ENCODE results near the gene HLA-DRB1. TPM values are rescaled to one million over a fixed set of nuclear protein-coding genes. Genes with fewer than 3 reads are reported as not detected.
A peak's percentile ranks its signal among the peaks of the same experiment; 100 is the strongest.
"Not testable (repeated sequence)": the region's sequence is repeated elsewhere in the genome, so short reads cannot be mapped to it uniquely, and the experiment has no call there.

Gene HLA-DRB1
- total RNA-seq, 1 experiment from 2014 or later, result not detected

GRCh38 chr6:32565511-32565910 lies 24.1 kb downstream of the HLA-DRB1 start:
- Histone ChIP-seq H3K9me3 (replicated peaks) (no peaks in the 10 kb centered on the region), H3K4me3 (no peak overlapping the region), H3K4me1 (replicated peaks) (0 out of 2 replicates have a peak, but pooled peaks cover 3% of the 10 kb centered on the region), H3K27ac (no peak overlapping the region), H3K27me3 (replicated peaks) (peaks cover 14% of the 10 kb centered on the region), H3K36me3 (no peaks in the 10 kb centered on the region)
- no peak for DNase-seq (ENCODE audit: low read depth in 1 of 2, low spot score in 2 of 2)

DNA sequence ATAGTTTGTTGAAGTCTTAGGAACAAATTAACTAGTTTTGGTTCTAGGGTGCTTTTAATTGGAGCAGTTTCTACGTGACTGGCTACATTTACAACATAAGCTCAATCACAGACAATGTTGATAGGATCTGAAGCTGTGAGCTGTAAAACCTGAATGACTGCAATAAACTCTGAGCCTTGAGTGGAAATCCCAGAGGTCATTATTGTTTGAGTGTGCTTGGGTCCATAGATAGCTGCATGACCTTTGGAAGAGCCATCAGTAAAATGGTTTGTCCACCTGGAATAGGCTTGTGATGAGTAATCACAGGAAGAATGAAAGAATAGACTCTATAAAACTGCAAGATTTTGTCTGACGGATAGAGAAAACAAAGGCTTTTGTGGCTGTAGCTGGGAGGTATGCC lies 26.7 kb downstream of the HLA-DRB1 start:
- no peaks in the 10 kb centered on the region for H3K9me3 ChIP-seq (replicated peaks)
- H3K36me3 ChIP-seq, result no peaks in the 10 kb centered on the region
- H3K27ac ChIP-seq, result no peak overlapping the region
- H3K4me1 ChIP-seq (replicated peaks), result no peaks in the 10 kb centered on the region
- DNase-seq (ENCODE audit: low read depth in 1 of 2, low spot score in 2 of 2), result no peak
- H3K4me3 ChIP-seq, result no peak overlapping the region
- H3K27me3 ChIP-seq (replicated peaks), result peaks cover 20% of the 10 kb centered on the region

DNA sequence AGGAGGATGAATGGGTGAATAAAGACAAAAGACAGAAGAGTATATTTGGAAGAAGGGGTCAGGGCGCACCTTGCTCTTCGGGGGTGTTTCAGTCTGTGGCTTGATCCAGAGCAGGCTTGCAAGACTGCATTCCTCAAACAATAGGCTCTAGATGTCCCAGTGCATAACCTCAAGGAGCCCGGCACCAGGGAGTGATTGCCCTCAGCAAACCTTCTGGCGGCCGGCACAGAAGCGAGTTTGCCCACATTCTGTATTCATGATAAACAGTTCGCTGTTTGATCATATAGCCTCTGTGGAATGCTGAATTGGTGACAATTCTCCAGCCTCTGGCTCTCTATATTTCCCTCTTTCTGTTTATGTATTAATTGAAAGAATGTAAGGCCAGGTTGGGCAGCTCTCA lies 29.9 kb downstream of the HLA-DRB1 start:
- Histone ChIP-seq H3K4me1 (replicated peaks) (no peaks in the 10 kb centered on the region), H3K4me3 (no peak overlapping the region), H3K9me3 (replicated peaks) (no peaks in the 10 kb centered on the region), H3K36me3 (no peaks in the 10 kb centered on the region), H3K27me3 (replicated peaks) (peaks cover 20% of the 10 kb centered on the region), H3K27ac (no peak overlapping the region)
- no peak for DNase-seq (ENCODE audit: low read depth in 1 of 2, low spot score in 2 of 2)

DNA sequence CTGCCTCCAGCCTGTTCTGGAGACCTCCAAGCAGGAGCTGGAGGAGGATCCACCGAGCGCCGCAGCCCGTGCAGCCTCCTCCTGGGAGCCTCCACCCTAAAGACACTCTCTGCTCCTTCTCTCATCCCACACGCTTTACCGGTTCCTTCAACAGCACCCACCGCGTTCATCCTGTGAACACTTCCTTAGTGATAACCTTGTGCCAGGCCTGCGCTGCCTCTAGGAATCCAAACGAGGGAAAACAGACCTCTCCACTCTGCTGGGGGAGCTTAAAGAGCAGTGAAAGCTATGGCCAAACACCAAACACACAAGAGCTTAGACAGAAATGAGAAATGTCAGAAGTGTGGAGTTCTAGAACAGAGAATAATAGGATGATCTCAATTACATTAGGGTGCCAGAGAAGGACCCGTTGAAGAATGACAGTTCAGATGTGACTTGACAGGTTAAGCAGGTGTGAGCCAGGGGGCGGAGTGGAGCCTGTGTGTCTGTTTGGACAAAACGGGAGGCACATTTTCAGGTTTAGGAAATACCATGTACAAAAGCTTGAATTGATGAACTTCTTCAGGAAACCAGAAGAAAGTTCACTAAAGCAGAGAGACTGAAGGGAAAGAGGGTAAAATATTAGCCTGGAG lies 31.1 kb downstream of the HLA-DRB1 start:
- Histone ChIP-seq H3K27me3 (replicated peaks) (peaks cover 19% of the 10 kb centered on the region), H3K4me3 (no peak overlapping the region), H3K4me1 (replicated peaks) (no peaks in the 10 kb centered on the region), H3K36me3 (no peaks in the 10 kb centered on the region), H3K27ac (no peak overlapping the region), H3K9me3 (replicated peaks) (no peaks in the 10 kb centered on the region)
- no peak for DNase-seq (ENCODE audit: low read depth in 1 of 2, low spot score in 2 of 2)

DNA sequence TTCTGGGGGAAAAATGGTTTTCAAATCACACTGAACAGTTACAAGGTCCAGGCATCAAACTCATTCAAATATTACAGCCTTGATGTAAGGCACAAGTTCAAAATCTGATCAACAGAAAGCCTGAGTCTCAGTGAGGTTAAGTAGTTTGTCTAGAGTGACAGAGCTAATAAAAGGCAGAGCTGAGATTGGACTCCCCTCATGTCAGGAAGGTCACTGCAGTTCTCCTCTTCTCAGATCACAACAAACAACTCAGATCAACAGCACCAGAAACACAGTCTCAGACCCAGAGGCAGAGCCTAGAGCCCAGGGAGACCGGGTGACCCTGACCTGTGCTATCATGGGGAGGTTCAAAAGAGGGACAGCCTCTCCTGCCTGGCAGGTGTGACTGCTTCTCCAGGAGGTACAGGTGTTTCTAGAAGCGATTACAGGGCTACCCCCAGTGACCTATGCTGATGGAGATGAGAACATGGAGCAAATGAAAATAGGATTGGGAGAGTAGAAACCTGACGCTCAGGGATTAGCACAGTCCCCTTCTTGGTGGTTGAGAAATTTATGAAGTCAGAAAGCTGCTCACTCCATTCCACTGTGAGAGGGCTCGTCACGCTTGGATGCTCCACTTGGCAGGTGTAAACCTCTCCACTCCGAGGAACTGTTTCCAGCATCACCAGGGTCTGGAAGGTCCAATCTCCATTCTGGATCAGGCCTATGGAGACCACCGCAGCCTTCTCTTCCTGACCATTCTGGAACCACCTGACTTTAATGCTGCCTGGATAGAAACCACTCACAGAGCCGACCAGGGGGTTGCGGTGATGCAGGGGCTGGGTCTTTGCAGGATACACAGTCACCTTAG lies 35.3 kb downstream of the HLA-DRB1 start:
- no peak overlapping the region for H3K27ac ChIP-seq
- H3K27me3 ChIP-seq (replicated peaks), result peaks cover 7% of the 10 kb centered on the region
- no peak for DNase-seq (ENCODE audit: low read depth in 1 of 2, low spot score in 2 of 2)

DNA sequence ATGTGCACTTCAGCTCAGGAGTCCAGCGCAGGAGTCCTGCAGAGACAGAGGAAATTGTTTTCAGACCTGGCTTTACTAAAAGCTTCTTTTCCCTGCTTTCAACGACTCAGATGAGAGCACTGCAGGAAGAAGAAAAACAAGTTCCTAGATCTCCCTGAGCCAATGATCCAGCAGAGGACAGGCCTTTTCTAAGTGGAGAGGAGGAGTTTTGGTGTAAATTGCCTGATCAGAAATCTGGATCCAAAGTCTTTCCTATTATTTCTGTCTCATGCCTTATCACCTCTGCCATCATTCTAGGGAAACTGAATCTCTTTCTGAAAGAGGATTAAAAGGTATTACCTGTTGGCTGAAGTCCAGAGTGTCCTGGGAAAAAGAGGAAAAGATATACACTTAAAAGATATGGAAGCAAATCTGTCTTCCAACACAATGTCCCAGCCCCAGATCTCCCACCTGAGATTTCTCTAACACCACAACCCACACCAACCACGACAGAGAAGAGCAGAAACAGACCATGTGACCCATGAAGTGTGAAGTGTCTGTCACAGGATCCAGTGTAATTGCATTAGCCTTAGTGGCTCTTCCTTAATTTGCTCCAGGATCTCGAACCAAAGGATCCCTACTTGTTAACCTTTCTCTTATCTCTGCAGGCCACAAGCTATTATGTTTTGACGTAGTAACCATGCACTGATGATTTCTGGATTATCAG lies 36.5 kb downstream of the HLA-DRB1 start:
- no peaks in the 10 kb centered on the region for H3K4me1 ChIP-seq (replicated peaks)
- no peak overlapping the region for H3K27ac ChIP-seq
- H3K27me3 ChIP-seq (replicated peaks), result peaks cover 3% of the 10 kb centered on the region; the same call in 1 of the 2 replicates
- DNase-seq (ENCODE audit: low read depth in 1 of 2, low spot score in 2 of 2), result no peak
- H3K36me3 ChIP-seq, result no peaks in the 10 kb centered on the region
- H3K9me3 ChIP-seq (replicated peaks), result no peaks in the 10 kb centered on the region
- H3K4me3 ChIP-seq, result no peak overlapping the region

More for the DNA sequence above, 35.3 kb downstream of the HLA-DRB1 start:
- H3K4me1 ChIP-seq (replicated peaks), result no peaks in the 10 kb centered on the region
- H3K36me3 ChIP-seq, result no peaks in the 10 kb centered on the region
- H3K4me3 ChIP-seq, result no peak overlapping the region
- no peaks in the 10 kb centered on the region for H3K9me3 ChIP-seq (replicated peaks)

- H3K4me3 ChIP-seq, result no peak overlapping the region
- DNase-seq (ENCODE audit: low read depth in 1 of 2, low spot score in 2 of 2), result no peak
- H3K27me3 ChIP-seq (replicated peaks), result peaks cover 3% of the 10 kb centered on the region; the same call in 1 of the 2 replicates
- no peaks in the 10 kb centered on the region for H3K4me1 ChIP-seq (replicated peaks)
- H3K9me3 ChIP-seq (replicated peaks), result no peaks in the 10 kb centered on the region
- no peaks in the 10 kb centered on the region for H3K36me3 ChIP-seq
- no peak overlapping the region for H3K27ac ChIP-seq
These were observed 38.2 kb downstream of the HLA-DRB1 start for GRCh38 chr6:32551410-32551809.

- no peaks in the 10 kb centered on the region for H3K36me3 ChIP-seq
- H3K4me3 ChIP-seq, result no peak overlapping the region
- no peaks in the 10 kb centered on the region for H3K4me1 ChIP-seq (replicated peaks)
- peaks cover 15% of the 10 kb centered on the region for H3K27me3 ChIP-seq (replicated peaks)
- no peaks in the 10 kb centered on the region for H3K9me3 ChIP-seq (replicated peaks)
- DNase-seq (ENCODE audit: low read depth in 1 of 2, low spot score in 2 of 2), result no peak
- H3K27ac ChIP-seq, result no peak overlapping the region
These were observed 49.8 kb downstream of the HLA-DRB1 start for GRCh38 chr6:32539839-32540238.

DNA sequence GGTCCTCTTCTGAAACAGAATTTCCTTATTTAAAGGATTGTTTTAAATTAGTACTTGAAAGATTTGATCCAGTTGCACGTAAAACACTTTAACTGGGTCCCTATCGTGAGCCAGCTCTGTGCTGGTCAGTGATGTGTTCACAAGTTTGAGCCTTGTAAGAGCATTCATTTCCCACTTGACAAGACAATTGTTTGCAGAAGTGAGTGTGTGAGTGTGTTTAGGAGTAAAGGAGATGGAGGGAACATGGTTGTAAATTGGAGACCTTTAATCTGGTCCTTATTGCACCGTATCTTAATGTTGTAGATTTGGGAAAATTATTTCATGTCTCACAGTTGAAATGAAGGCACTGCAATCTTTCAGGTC lies 59.2 kb downstream of the HLA-DRB1 start:
- not testable (repeated sequence) for H3K27me3 ChIP-seq (replicated peaks); H3K36me3 ChIP-seq; H3K4me3 ChIP-seq; H3K4me1 ChIP-seq (replicated peaks); H3K27ac ChIP-seq; DNase-seq (ENCODE audit: low read depth in 1 of 2, low spot score in 2 of 2); H3K9me3 ChIP-seq (replicated peaks)

- Histone ChIP-seq H3K27ac (no peak within 1 kb of the TSS), H3K4me1 (replicated peaks) (no peaks in the 10 kb centered on the region), H3K27me3 (replicated peaks) (peaks cover 6% of the 10 kb centered on the region; the same call in 1 of the 2 replicates), H3K36me3 (no peaks in the 10 kb centered on the region), H3K9me3 (replicated peaks) (no peaks in the 10 kb centered on the region), H3K4me3 (no peak within 1 kb of the TSS)
- peak in 1 of 2 experiments; percentile 9 for DNase-seq (ENCODE audit: low read depth in 1 of 2, low spot score in 2 of 2)
These were observed 59.8 kb downstream of the HLA-DRB1 start, which contains the start of gene HLA-DRB5 for GRCh38 chr6:32529697-32530430. Gene HLA-DRB5 (minus strand): TSS chr6:32530287. CDS start chr6:32530224, 63 bp downstream.

Other genes starting within 250 kb of the HLA-DRB1 start
- not detected in 2 replicates for gene TSBP1, start 217.9 kb downstream of the HLA-DRB1 start, total RNA-seq (2014; rRNA removed; shearing (Covaris generic))
- gene BTNL2, start 182.7 kb downstream of the HLA-DRB1 start, total RNA-seq (2014; rRNA removed; shearing (Covaris generic)), result not detected in 2 replicates
- gene HLA-DRA, start 150.0 kb downstream of the HLA-DRB1 start, total RNA-seq (2014; rRNA removed; shearing (Covaris generic)), result not detected in 2 replicates
- not detected in 2 replicates for gene HLA-DRB5, start 59.6 kb downstream of the HLA-DRB1 start, total RNA-seq (2014; rRNA removed; shearing (Covaris generic))
- gene HLA-DQA1, start 47.6 kb upstream of the HLA-DRB1 start, total RNA-seq (2014; rRNA removed; shearing (Covaris generic)), result not detected in 2 replicates
- not detected in 2 replicates for gene HLA-DQB1, start 76.8 kb upstream of the HLA-DRB1 start, total RNA-seq (2014; rRNA removed; shearing (Covaris generic))
- gene HLA-DQA2, start 151.5 kb upstream of the HLA-DRB1 start, total RNA-seq (2014; rRNA removed; shearing (Covaris generic)), result not detected in 2 replicates
- gene HLA-DQB2, start 173.7 kb upstream of the HLA-DRB1 start, total RNA-seq (2014; rRNA removed; shearing (Covaris generic)), result not detected in 2 replicates
- 0.32 TPM in 1 of 2 replicates, not detected in the other for gene HLA-DOB, start 227.2 kb upstream of the HLA-DRB1 start, total RNA-seq (2014; rRNA removed; shearing (Covaris generic))
- gene TAP2, start 248.9 kb upstream of the HLA-DRB1 start, total RNA-seq (2014; rRNA removed; shearing (Covaris generic)), result 18.5 and 34.2 TPM in 2 replicates

All from SJSA1 (cell line).